PFSK-1 (cell line): ENCODE measurements around the gene SCN5A.

Experiments
- POLR2AphosphoS5 ChIP-seq: IDR thresholded peaks from 2 replicates; pipeline ENCODE4 v1.6.1; 2012; ENCODE audit warnings: low read depth, mild to moderate bottlenecking, control low read depth, low read length, moderate library complexity
- REST ChIP-seq, 2 experiments: IDR thresholded peaks; 2 replicates each; pipeline versions ENCODE4 v1.6.1 to v1.8.0; 2011 to 2012; ENCODE audit warnings: low read depth in 2 of 2, low read length in 2 of 2, control low read depth in 1 of 2, inconsistent platforms in 1 of 2, mild to moderate bottlenecking in 1 of 2, moderate library complexity in 1 of 2; ENCODE audit not compliant: insufficient read depth in 1 of 2
- TAF1 ChIP-seq: IDR thresholded peaks from 2 replicates; pipeline ENCODE4 v1.6.1; 2012; ENCODE audit warnings: low read length, control low read depth, borderline replicate concordance; ENCODE audit not compliant: insufficient read depth

- TF ChIP-seq POLR2AphosphoS5 (no peak), TAF1 (no peak), REST (IDR thresholded peaks at IDR 0.05; ENCODE audit: insufficient read depth in 1 of 2, low read depth in 2 of 2, low read length in 2 of 2) (no peak)
Measured at GRCh38 chr3:38538773-38539353, 110.6 kb downstream of the SCN5A start.
